HG03139 (cell line): ENCODE measurements around the gene IGDCC3.

ENCODE experiments used
- ATAC-seq: cut with Tn5 transposase; IDR thresholded peaks from one replicate; pipeline ENCODE4 v1.9.1; 2021; ENCODE audit not compliant: unreplicated experiment

IGDCC3 gene

GRCh38 chr15:65389226-65389625, 11.4 kb upstream of the IGDCC3 start:
- no peak for ATAC-seq

GRCh38 chr15:65388306-65389080, 10.7 kb upstream of the IGDCC3 start:
- ATAC-seq: no peak

GRCh38 chr15:65386886-65387285, 9.1 kb upstream of the IGDCC3 start:
- ATAC-seq: no peak

- no peak for ATAC-seq
Observed at GRCh38 chr15:65386376-65386775, 8.6 kb upstream of the IGDCC3 start.

GRCh38 chr15:65385870-65386258, 8.1 kb upstream of the IGDCC3 start:
- no peak for ATAC-seq

- ATAC-seq: no peak
Observed at GRCh38 chr15:65384895-65385869, 7.4 kb upstream of the IGDCC3 start.

GRCh38 chr15:65384505-65384894, 6.7 kb upstream of the IGDCC3 start:
- ATAC-seq: no peak

- no peak for ATAC-seq
Observed at GRCh38 chr15:65383991-65384390, 6.2 kb upstream of the IGDCC3 start.

GRCh38 chr15:65383456-65383855, 5.7 kb upstream of the IGDCC3 start:
- no peak for ATAC-seq

- ATAC-seq: no peak
Observed at GRCh38 chr15:65382921-65383320, 5.1 kb upstream of the IGDCC3 start.

- no peak for ATAC-seq
Observed at GRCh38 chr15:65382146-65382491, 4.3 kb upstream of the IGDCC3 start.

- no peak for ATAC-seq
Observed at GRCh38 chr15:65381445-65382145, 3.8 kb upstream of the IGDCC3 start.

- ATAC-seq: no peak
Observed at GRCh38 chr15:65379986-65380385, 2.2 kb upstream of the IGDCC3 start.

- no peak for ATAC-seq
Observed at GRCh38 chr15:65377105-65377975, 462 bp downstream of the IGDCC3 start.

- ATAC-seq: no peak
Observed at GRCh38 chr15:65376767-65377104, 1.1 kb downstream of the IGDCC3 start.

GRCh38 chr15:65375871-65376607, 1.8 kb downstream of the IGDCC3 start:
- no peak for ATAC-seq

- no peak for ATAC-seq
Observed at GRCh38 chr15:65374821-65375401, 2.9 kb downstream of the IGDCC3 start.

- ATAC-seq: no peak
Observed at GRCh38 chr15:65374334-65374733, 3.5 kb downstream of the IGDCC3 start.

GRCh38 chr15:65373163-65373651, 4.6 kb downstream of the IGDCC3 start:
- no peak for ATAC-seq

- ATAC-seq: no peak
Observed at GRCh38 chr15:65372787-65373067, 5.1 kb downstream of the IGDCC3 start.
